Fibroblast of pulmonary artery (primary cell): ENCODE results near the gene TTI1.
A peak's percentile ranks its signal among the peaks of the same experiment; 100 is the strongest.

Source experiments
- DNase-seq: peaks from one replicate; pipeline ENCODE4 v3.0.0-alpha.2; 2010; ENCODE audit warnings: low read depth
- H3K4me3 ChIP-seq: replicated peaks from 2 replicates; pipeline ENCODE4 v1.5.1; 2011; ENCODE audit warnings: low read depth, mild to moderate bottlenecking, control low read depth, low read length, moderate library complexity
- CTCF ChIP-seq: IDR thresholded peaks from 2 replicates; pipeline ENCODE4 v1.5.1; 2011; ENCODE audit warnings: mild to moderate bottlenecking, control low read depth, low read length, inconsistent platforms; ENCODE audit errors: missing control alignments

Gene TTI1

GRCh38 chr20:37944456-37944981 lies 88.7 kb downstream of the TTI1 start:
- DNase-seq: no peak
- TF ChIP-seq CTCF: no peak
- H3K4me3 ChIP-seq: no peak overlapping the region

- H3K4me3 ChIP-seq: no peak overlapping the region
- DNase-seq: no peak
- TF ChIP-seq CTCF: no peak
Observed at GRCh38 chr20:37943501-37944455, 89.5 kb downstream of the TTI1 start.

DNA sequence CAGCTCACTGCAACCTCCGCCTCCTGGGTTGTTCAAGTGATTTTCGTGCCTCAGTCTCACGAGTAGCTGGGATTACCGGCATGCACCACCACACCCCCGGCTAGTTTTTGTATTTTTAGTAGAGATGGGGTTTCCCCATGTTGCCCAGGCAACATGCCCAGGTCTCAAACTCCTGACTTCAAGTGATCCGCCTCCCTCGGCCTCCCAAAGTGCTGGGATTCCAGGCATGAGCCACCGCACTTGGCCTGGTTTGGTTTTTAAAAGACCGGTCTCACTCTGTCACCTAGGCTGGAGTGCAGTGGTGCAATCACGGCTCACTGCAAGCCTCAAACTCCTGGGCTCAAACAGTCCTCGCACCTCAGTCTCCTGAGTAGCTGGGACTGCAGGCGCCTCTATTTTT lies 90.2 kb downstream of the TTI1 start:
- no peak for TF ChIP-seq CTCF
- H3K4me3 ChIP-seq: no peak overlapping the region
- no peak for DNase-seq

DNA sequence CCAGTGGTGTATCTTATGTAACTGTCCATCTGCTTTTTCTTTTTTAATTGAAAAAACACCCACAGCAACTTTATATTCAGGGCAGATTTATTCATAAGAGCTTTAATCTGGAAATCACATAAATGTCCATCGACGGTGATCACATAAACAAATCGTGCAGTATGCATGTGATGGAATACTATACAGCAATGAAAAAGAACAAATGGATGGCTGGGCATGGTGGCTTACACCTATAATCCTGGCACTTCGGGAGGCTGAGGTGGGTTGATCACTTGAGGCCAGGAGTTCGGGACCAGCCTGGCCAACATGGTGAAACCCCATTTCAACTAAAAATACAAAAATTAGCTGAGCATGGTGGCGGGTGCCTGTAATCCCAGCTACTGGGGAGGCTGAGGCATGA lies 91.3 kb downstream of the TTI1 start:
- no peak for DNase-seq
- H3K4me3 ChIP-seq: no peak overlapping the region
- TF ChIP-seq CTCF: no peak

DNA sequence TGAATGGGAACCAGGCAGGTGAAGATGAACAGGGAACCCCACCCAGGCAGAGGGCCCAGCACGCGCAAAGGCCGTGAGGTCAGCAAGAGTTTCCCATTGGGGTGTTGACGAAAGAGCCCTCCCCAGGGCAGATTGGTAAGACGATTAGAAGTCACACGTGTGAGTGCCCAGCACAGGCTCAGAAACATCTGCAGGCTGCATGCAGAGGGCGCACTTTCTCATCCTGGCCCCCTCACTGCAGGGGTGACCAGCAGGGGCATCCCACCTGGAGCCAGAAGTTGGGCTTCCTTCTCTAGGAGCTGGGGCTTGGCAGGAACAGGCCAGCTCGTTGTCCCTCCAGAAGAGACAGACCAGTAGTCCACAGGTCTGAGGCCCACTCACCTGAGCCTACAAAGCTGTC lies 91.9 kb downstream of the TTI1 start:
- no peak for DNase-seq
- peak; percentile 14 for TF ChIP-seq CTCF

GRCh38 chr20:37940858-37941257 lies 92.4 kb downstream of the TTI1 start:
- no peak for TF ChIP-seq CTCF
- no peak overlapping the region for H3K4me3 ChIP-seq
- DNase-seq: no peak

More for the DNA sequence above, 91.9 kb downstream of the TTI1 start:
- H3K4me3 ChIP-seq: no peak overlapping the region
